Bone marrow (tissue), 2 donors: ENCODE results near the gene OS9.

Source experiments
- DNase-seq, 2 donors: peaks; one replicate each; lab custom pipeline; 2025; lab: John Stamatoyannopoulos, UW

OS9 gene

DNA sequence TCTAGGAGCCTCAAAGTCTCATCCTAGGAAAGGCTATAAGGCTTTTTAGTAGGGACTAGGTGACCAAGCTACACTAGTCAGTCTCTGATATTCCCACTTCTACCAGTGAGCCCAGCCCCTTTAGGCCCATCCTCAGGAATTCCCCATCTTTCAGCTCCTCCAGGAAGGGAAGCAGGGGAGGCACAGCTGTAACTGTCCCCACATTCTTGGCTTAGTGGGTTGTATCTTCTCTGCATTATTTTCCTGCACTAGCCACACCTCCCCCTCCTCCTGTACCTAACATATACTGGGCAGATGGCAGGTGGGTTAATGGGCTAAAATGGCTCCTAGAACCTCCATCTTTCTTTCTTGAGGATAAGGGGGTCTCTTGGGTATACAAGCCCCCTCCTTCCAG lies 73.4 kb downstream of the OS9 start:
- no peak for DNase-seq

GRCh38 chr12:57767876-57768275 lies 73.9 kb downstream of the OS9 start:
- DNase-seq, result no peak

GRCh38 chr12:57769594-57769993 lies 75.7 kb downstream of the OS9 start:
- DNase-seq, result no peak

DNA sequence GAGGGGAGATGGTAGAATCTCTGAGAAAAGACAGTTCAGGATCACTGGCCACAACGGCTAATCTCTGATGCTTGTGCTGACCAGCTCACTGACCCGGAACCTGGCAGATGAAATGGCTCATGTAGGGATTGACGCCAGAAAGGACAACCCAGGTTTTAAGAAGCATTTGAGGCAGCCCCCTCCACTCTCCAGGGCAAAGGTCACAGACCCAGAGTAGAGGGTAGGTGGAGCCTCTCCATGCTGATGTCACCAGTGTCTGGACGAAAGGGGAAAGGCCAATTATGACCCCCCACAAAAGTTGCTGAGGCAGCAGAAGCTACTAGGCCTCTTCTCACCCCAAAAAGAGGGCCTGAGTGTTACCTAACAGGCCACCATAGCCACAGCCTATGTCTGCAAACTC lies 76.8 kb downstream of the OS9 start:
- DNase-seq, result no peak
